HG03175 (cell line): ENCODE results near the gene STIM2.
"Not testable (repeated sequence)": the region's sequence is repeated elsewhere in the genome, so short reads cannot be mapped to it uniquely, and the experiment has no call there.

ENCODE experiments used
- ATAC-seq: cut with Tn5 transposase; IDR thresholded peaks from one replicate; pipeline ENCODE4 v1.9.1; 2021; ENCODE audit warnings: mild to moderate bottlenecking, moderate library complexity; ENCODE audit not compliant: unreplicated experiment

The STIM2 gene

GRCh38 chr4:26947318-26947717, 86.7 kb downstream of the STIM2 start:
- no peak for ATAC-seq

DNA sequence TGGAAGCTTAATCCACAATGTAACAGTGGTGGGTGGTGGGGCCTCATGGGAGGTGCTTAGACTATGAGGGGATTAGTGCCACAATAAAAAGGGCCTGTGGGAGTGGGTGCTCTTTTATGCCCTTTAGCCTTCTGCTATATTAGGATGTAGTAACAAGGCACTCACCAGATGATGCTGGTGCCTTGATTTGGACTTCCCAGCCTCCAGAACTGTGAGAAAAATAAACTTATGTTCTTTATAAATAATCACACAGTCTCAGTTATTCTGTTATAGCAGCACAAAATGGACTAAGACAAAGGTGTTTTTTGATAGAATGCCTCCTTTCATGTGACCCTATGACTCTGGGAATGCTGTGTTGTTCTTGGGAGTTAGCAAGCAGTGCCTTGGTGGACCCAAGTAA, 89.8 kb downstream of the STIM2 start:
- no peak for ATAC-seq

DNA sequence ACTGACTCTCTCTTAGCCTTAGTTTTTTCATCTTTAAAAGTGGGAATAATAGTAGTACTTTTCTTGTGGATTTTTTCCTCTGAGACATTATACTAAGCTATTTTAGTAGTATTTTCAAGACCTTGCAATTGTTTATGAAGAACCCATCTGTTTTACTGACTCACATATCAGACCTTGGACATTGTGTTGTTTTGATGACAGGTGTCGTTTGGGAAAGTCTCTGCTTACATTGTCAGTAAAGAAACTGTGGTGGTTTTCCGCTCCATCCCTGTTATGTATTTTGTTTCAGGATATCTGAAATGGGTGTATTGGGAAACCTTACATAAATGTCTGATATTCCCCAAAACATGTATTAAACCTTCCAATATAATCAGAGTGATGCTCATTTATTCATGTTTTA, 92.2 kb downstream of the STIM2 start:
- ATAC-seq: no peak

DNA sequence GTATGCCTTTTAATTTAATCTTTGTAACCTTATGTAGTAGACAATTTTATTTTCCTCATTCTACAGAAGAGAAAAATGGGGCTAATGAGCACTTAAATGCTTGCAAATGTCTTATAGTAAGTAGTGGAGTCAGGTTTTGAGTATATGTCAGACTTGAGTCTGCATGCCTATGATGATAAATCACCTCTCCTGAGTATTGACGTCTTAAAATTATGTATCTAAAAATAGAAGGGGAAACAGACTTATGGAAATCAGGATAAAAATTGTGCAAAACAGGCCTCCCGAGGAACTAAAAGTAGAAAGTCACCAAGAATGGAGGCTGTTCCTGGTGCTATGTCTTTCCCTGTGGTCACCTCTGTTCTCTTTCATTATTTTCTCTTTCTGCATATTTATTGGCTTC, 92.7 kb downstream of the STIM2 start:
- ATAC-seq: no peak

DNA sequence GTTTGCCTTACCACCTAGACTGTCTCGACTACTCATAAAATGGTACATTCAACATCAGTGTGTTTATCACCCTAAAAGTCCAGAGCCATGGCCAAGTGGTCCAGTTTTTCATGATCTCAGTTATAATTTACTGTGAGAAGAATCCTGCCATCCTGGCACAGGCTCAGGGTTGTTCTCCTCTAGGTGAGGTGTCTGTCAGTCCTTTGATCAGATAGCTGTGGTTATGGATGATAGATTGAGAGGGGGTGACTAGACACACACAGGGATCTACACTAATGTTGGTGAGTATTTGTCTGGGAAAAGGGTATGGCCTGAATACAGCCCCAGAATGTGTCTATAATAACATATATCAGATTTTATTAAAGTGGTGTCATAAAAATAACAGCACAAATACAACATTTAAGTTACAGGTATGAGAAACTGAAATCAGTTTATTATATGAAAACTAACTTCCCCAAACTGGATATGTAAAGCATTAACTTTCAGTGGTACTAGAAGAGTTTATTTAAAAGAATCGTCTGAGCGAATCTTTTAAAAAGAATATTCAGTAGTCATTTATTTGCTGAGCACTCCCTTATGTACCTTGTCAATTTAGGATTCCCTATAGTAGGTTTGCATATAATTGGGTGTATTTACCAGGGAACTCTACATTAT, 93.3 kb downstream of the STIM2 start:
- no peak for ATAC-seq

- ATAC-seq: no peak
Observed at GRCh38 chr4:26955241-26955640, 94.6 kb downstream of the STIM2 start.

GRCh38 chr4:26958925-26959653, 98.4 kb downstream of the STIM2 start:
- no peak for ATAC-seq

DNA sequence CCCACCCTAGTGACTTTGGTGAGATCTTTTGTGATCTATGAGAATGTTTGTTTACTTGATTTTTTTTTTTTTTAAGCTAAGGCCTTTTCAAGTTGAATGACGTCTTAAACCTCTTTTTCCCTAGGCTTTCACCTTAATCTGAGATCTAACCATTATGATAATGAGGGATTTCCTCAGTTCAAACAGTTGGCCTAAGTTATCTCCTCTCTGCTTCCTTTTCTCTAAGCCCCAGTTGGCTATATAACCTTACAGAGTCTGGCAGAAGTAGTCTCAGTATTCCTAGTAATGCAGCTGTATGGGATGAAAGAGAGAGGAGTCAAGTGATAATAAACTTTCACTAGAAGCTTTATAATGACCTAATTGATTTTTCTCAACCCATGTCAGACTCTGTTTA, 99.0 kb downstream of the STIM2 start:
- no peak for ATAC-seq

DNA sequence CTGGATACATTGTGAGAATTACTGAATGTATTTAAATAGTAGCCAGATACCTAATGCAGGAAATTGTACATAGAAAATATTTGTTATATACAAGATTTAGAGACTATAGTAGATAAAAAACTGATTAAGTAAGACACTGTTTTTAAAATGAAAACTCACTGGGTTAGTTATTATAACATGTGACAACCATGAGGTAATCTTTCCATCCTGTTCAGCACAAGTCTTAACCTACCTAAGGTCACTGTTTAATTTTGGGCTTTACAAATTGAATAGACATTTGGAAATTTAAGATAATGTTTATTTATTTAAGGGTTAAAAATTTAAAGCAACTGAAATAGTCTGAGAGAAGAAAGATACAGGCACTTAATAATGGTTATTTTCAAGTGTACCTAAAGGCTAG, 102.1 kb downstream of the STIM2 start:
- ATAC-seq: no peak

- no peak for ATAC-seq
Observed at GRCh38 chr4:26964512-26964911, 103.9 kb downstream of the STIM2 start.

DNA sequence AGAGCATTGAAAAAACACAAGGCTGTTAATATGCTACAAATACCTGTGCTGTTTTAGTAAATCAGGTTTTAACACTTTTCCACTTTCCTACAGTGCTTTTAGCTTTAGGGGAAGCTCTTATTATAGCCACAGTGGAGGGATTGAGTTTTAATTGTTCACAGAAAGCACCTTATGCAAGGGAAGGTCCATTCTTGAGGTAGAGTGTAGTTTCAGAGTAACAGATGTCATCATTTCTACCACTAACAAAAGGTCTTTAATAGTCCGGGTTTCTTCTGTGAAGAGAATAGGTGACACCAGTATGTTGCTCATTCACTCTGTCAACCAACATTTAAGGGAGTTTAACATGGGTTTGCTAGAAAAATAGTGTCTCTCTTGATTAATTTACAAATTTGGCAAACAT, 104.4 kb downstream of the STIM2 start:
- ATAC-seq: no peak

GRCh38 chr4:26975464-26976181, 115.0 kb downstream of the STIM2 start:
- ATAC-seq: not testable (repeated sequence)

GRCh38 chr4:26978387-26979053, 117.9 kb downstream of the STIM2 start:
- ATAC-seq: no peak

DNA sequence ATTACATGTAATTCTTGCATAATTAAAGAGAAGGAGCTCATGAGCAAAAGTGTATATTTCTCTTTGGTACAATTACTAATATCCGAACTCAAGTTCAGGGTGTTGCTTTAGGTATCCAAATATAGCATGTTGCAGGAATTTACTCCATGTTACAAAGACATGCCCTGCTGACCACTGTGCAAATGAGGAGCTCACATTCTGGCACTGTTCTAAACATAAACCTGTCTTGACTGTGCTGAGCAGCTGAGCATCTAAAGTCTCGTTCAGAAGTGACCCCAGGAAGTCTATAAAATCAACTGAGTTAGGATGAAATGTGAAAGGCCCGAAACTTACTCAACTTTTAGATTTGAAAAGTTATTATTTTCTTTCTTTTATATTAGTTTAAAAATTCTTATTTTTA, 124.3 kb downstream of the STIM2 start:
- ATAC-seq: no peak

DNA sequence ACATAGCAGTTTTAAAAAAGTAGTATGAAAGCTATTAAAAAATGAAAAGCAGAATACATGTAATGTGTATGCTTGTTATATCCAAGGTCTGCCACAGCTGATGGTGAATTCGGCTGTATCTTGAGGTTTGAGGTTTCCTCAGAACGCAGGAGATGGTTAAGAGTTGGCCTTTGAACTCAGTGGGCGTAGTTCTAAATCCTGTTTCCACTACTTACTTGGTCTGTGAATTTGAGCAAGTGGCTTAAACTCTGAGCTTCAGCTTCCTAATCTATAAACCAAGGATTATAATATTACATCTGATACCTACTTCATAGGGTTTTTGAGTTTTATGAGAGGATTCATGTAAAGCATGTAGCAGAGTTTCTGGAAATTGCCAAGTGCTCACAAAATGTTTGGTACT, 125.2 kb downstream of the STIM2 start:
- ATAC-seq: peak; percentile 80

DNA sequence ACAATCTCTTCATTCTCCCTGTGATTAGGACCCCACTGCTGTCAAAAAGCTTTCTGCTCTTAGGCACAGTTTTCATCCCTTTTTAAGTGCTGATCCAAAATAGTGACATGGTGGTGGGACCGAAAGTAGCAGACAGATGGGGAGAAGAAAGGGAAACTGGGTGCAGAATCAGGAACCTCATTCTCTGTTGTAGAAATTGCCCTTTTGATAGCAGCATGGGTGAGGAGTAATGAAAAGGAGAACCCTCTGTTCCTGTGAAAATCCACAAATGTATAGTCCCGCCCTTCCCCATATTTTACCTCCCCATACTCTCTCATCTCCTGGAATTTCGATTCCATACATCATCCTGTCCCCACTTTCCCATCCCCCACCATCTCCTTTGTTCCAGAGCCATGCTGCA, 126.5 kb downstream of the STIM2 start:
- ATAC-seq: no peak

DNA sequence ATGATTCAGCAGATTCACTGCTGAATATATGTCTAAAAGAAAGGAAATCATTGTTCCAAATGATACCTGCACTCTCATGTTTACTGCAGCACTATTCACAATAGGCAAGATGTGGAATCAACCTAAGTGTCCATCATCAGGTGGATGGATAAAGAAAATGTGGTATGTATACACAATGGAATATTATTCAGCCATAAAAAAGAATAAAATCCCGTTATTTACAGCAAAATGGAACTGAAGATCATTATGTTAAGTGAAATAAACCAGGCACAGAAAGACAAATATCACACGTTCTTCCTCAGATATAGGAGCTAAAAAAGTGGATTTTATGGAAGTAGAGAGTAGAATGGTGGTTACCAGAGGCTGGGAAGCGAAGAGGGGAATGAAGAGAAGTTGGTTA, 130.4 kb downstream of the STIM2 start:
- ATAC-seq: no peak

- peak; percentile 94 for ATAC-seq
Observed at GRCh38 chr4:26992657-26993361, 132.2 kb downstream of the STIM2 start.

GRCh38 chr4:26993539-26993938, 132.9 kb downstream of the STIM2 start:
- no peak for ATAC-seq

GRCh38 chr4:26993967-26994366, 133.3 kb downstream of the STIM2 start:
- no peak for ATAC-seq

DNA sequence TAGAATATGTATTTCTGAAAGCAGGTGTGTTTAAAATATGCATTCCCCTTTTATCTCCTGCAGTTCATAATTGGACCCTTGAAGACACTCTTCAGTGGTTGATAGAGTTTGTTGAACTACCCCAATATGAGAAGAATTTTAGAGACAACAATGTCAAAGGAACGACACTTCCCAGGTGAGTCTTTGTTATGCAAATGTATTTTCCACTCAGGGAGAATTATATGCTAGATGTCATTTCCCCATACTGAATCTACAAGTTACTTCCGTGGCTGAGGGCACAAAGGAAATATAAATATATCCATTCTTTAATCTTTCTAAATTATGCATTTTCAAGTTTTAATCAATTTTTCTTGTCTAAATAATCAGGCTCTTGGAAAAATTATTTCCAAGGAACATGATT, 134.7 kb downstream of the STIM2 start:
- no peak for ATAC-seq
